HL-60 (cell line): ENCODE measurements around the gene CCNE1.

ENCODE experiments used
- DNase-seq, 2 experiments: peaks; one replicate each; pipeline ENCODE4 v3.0.0-alpha.2; 2010 to 2020; ENCODE audit warnings: low read depth in 1 of 2, low spot score in 1 of 2
- H3K27ac ChIP-seq: fragments of 250-450 bp; sonication (Bioruptor Pico); replicated peaks from 2 replicates; pipeline ENCODE4 v1.5.1; 2020; ENCODE audit warnings: mild to moderate bottlenecking, moderate library complexity
- H3K27me3 ChIP-seq: fragments of 250-450 bp; sonication (Bioruptor Pico); 2 replicates; pipeline ENCODE4 v1.5.1; 2021; ENCODE audit warnings: mild to moderate bottlenecking, moderate library complexity; ENCODE audit not compliant: insufficient read depth, poor library complexity, severe bottlenecking
- H3K4me3 ChIP-seq: replicated peaks from 2 replicates; pipeline ENCODE4 v1.5.1; 2011; ENCODE audit warnings: mild to moderate bottlenecking, control low read depth, low read length; ENCODE audit not compliant: insufficient read depth
- CTCF ChIP-seq: IDR thresholded peaks from one replicate; pipeline ENCODE4 v1.5.1; 2011; ENCODE audit warnings: low read length, control low read depth, inconsistent platforms; ENCODE audit not compliant: insufficient read depth
- GABPA ChIP-seq: IDR thresholded peaks from 2 replicates; pipeline ENCODE4 v1.6.1; 2012; ENCODE audit warnings: low read depth
- POLR2AphosphoS5 ChIP-seq: IDR thresholded peaks from 2 replicates; pipeline ENCODE4 v1.6.1; 2012; ENCODE audit warnings: low read depth
- REST ChIP-seq: IDR thresholded peaks from 2 replicates; pipeline ENCODE4 v1.6.1; 2012; ENCODE audit warnings: low read depth; ENCODE audit not compliant: insufficient replicate concordance
- SPI1 ChIP-seq: IDR thresholded peaks from 2 replicates; pipeline ENCODE4 v1.6.1; 2012; ENCODE audit warnings: low read depth, mild to moderate bottlenecking, borderline replicate concordance

Gene CCNE1

GRCh38 chr19:29766100-29766499, 45.7 kb upstream of the CCNE1 start:
- no peak overlapping the region for H3K4me3 ChIP-seq
- H3K27me3 ChIP-seq = peaks cover under 1% of the 10 kb centered on the region
- H3K27ac ChIP-seq = no peak overlapping the region
- DNase-seq = no peak
- TF ChIP-seq GABPA (no peak), REST (no peak), SPI1 (no peak), CTCF (no peak), POLR2AphosphoS5 (no peak)

GRCh38 chr19:29767039-29767735, 44.6 kb upstream of the CCNE1 start:
- TF ChIP-seq REST (no peak), GABPA (no peak), SPI1 (no peak), CTCF (no peak), POLR2AphosphoS5 (no peak)
- Histone ChIP-seq H3K4me3 (no peak overlapping the region), H3K27ac (no peak overlapping the region), H3K27me3 (no peaks in the 10 kb centered on the region)
- DNase-seq = no peak

GRCh38 chr19:29768166-29768565, 43.6 kb upstream of the CCNE1 start:
- TF ChIP-seq REST = no peak
- TF ChIP-seq SPI1 = no peak
- TF ChIP-seq POLR2AphosphoS5 = no peak
- TF ChIP-seq GABPA = no peak
- no peak for TF ChIP-seq CTCF
- H3K27me3 ChIP-seq = no peaks in the 10 kb centered on the region
- H3K27ac ChIP-seq = no peak overlapping the region
- no peak overlapping the region for H3K4me3 ChIP-seq
- DNase-seq = no peak
